A549 (cell line): ENCODE data around the gene IARS1.

Source experiments
- CTCF ChIP-seq: fragments of >200 bp; sonication (Bioruptor Twin); formaldehyde crosslinking; IDR thresholded peaks from 3 replicates; pipeline ENCODE4 v1.5.1; 2016
- EP300 ChIP-seq, 2 experiments: fragments of >200 bp; sonication (Bioruptor Twin); formaldehyde crosslinking; IDR thresholded peaks; 2 replicates in 1 of 2; 3 replicates in 1 of 2; pipeline ENCODE4 v1.6.1; 2016 to 2017
- HEYL ChIP-seq: fragments of 250-450 bp; sonication (Bioruptor Pico); IDR thresholded peaks from 2 replicates; pipeline ENCODE4 v1.8.0; 2021; ENCODE audit warnings: mild to moderate bottlenecking, moderate library complexity
- JUN ChIP-seq, 2 experiments: fragments of >200 bp; sonication (Bioruptor Twin); formaldehyde crosslinking; IDR thresholded peaks; 2 replicates in 1 of 2; 3 replicates in 1 of 2; pipeline ENCODE4 v1.6.1; 2016 to 2017
- KDM1A ChIP-seq: fragments of 200-600 bp; sonication (generic); IDR thresholded peaks from 2 replicates; pipeline ENCODE4 v1.6.1; 2016; ENCODE audit warnings: low read depth, mild to moderate bottlenecking
- PBX3 ChIP-seq: IDR thresholded peaks from 2 replicates; pipeline ENCODE4 v1.6.1; 2012
- RAD21 ChIP-seq, 2 experiments: fragments of >200 bp in 1 of 2; sonication (Bioruptor Twin) in 1 of 2; formaldehyde crosslinking in 1 of 2; IDR thresholded peaks in 1 of 2; conservative IDR thresholded peaks in 1 of 2; 2 replicates in 1 of 2; 3 replicates in 1 of 2; pipeline ENCODE4 v1.6.1; 2012 to 2018; ENCODE audit warnings: inconsistent platforms in 1 of 2
- RFX5 ChIP-seq: fragments of 450-650 bp; IDR thresholded peaks from 2 replicates; pipeline ENCODE4 v1.7.1; 2014; ENCODE audit warnings: antibody characterized with exemption, mild to moderate bottlenecking, moderate library complexity
- TP53 ChIP-seq: fragments of 250-450 bp; sonication (Bioruptor Pico); IDR thresholded peaks from 2 replicates; pipeline ENCODE4 v1.5.0; 2021; ENCODE audit warnings: mild to moderate bottlenecking, moderate library complexity
- ZFP36 ChIP-seq: fragments of 450-650 bp; IDR thresholded peaks from 2 replicates; pipeline ENCODE4 v1.6.1; 2014; ENCODE audit warnings: borderline replicate concordance; ENCODE audit not compliant: partially characterized antibody

- no peak for TF ChIP-seq CTCF
- TF ChIP-seq RAD21 (conservative IDR thresholded peaks at IDR 0.05 in 1 of 2, IDR thresholded peaks at IDR 0.05 in 1 of 2), result no peak
- TF ChIP-seq PBX3, result no peak
- no peak for TF ChIP-seq TP53 (CRISPR knock-in tag)
- no peak for TF ChIP-seq ZFP36
- TF ChIP-seq EP300 (IDR thresholded peaks at IDR 0.05), result no peak
- TF ChIP-seq KDM1A, result no peak
- TF ChIP-seq JUN (IDR thresholded peaks at IDR 0.05), result no peak
- TF ChIP-seq RFX5, result no peak
- no peak for TF ChIP-seq HEYL (CRISPR knock-in tag)
These were observed 991 bp downstream of the IARS1 start for GRCh38 chr9:92292338-92293074.
